Testis (tissue), 2 donors: ENCODE measurements around the gene UBE2J1.

Source experiments
- CTCF ChIP-seq, 3 experiments: fragments of 450-650 bp in 2 of 3; fragments of 200-600 bp in 1 of 3; sonication (generic) in 1 of 3; IDR thresholded peaks; one replicate each; pipeline ENCODE4 v1.5.1; 2016 to 2019; ENCODE audit warnings: antibody characterized with exemption in 3 of 3, mild to moderate bottlenecking in 2 of 3, moderate library complexity in 1 of 3
- POLR2A ChIP-seq: fragments of 450-650 bp; IDR thresholded peaks from one replicate; pipeline ENCODE4 v1.6.1; 2017; ENCODE audit warnings: antibody characterized with exemption, mild to moderate bottlenecking, moderate library complexity

GRCh38 chr6:89335164-89335563 lies 17.4 kb downstream of the UBE2J1 start:
- TF ChIP-seq CTCF (IDR thresholded peaks at IDR 0.05) (no peak), POLR2A (no peak)
